H1 (cell line): Measurements from ENCODE around the gene UNC79. TPM values are rescaled to one million over a fixed set of nuclear protein-coding genes. Genes with fewer than 3 reads are reported as not detected.

Source experiments
- CTCF ChIA-PET: fragments of 300-600 bp; sonication (Branson Sonifier 250); formaldehyde crosslinking; loops from one replicate; lab custom pipeline; 2021; ENCODE audit not compliant: partially characterized antibody; lab: Charles Lee
- POLR2A ChIA-PET: fragments of 300-600 bp; sonication (Branson Sonifier 250); formaldehyde crosslinking; loops from one replicate; lab custom pipeline; 2021; ENCODE audit warnings: inconsistent platforms; ENCODE audit not compliant: partially characterized antibody; lab: Charles Lee
- DNase-seq, 2 experiments: peaks; one replicate each; pipeline versions ENCODE4 v3.0.0 to v3.0.0-alpha.2; 2010 to 2022; ENCODE audit warnings: low spot score in 2 of 2, low read depth in 1 of 2, mixed read lengths in 1 of 2
- FAIRE-seq: peaks from 2 replicates; lab custom pipeline; 2011; peaks lifted over from hg19 to GRCh38; lab: Jason Lieb, UNC
- H2AFZ ChIP-seq: 2 replicates; pipeline ENCODE4 v1.8.1; 2012; ENCODE audit warnings: low read length, inconsistent platforms
- H2AK5ac ChIP-seq: 2 replicates; pipeline ENCODE4 v1.6.1; 2013; ENCODE audit warnings: low read depth, low read length
- H2BK120ac ChIP-seq: replicated peaks from 2 replicates; pipeline ENCODE3; 2013; ENCODE audit warnings: low read depth, low read length, inconsistent platforms
- H2BK12ac ChIP-seq: 2 replicates; pipeline ENCODE4 v1.6.1; 2013; ENCODE audit warnings: low read depth, low read length
- H2BK15ac ChIP-seq: 2 replicates; pipeline ENCODE4 v1.6.1; 2013; ENCODE audit warnings: low read length
- H2BK20ac ChIP-seq: 2 replicates; pipeline ENCODE4 v1.6.1; 2013; ENCODE audit warnings: low read length
- H2BK5ac ChIP-seq: 2 replicates; pipeline ENCODE4 v1.6.1; 2013; ENCODE audit warnings: low read depth, low read length
- H3K14ac ChIP-seq: 2 replicates; pipeline ENCODE4 v1.6.1; 2013; ENCODE audit warnings: inconsistent platforms; ENCODE audit not compliant: insufficient read length
- H3K18ac ChIP-seq: 2 replicates; pipeline ENCODE4 v1.6.1; 2013; ENCODE audit warnings: low read length; ENCODE audit errors: extremely low read depth
- H3K23ac ChIP-seq: 2 replicates; pipeline ENCODE4 v1.6.1; 2013; ENCODE audit warnings: inconsistent platforms; ENCODE audit not compliant: insufficient read length
- H3K23me2 ChIP-seq: 2 replicates; pipeline ENCODE4 v1.6.1; 2013; ENCODE audit warnings: low read depth, low read length
- H3K27ac ChIP-seq: 2 replicates; pipeline ENCODE4 v1.6.1; 2011; ENCODE audit warnings: low read depth, low read length, inconsistent platforms
- H3K27me3 ChIP-seq, 4 experiments: replicated peaks in 1 of 4; 1 replicate in 1 of 4; 2 replicates in 3 of 4; pipeline versions ENCODE4 v1.6.1 to v1.8.1; 2011 to 2013; ENCODE audit warnings: low read length in 3 of 4, mild to moderate bottlenecking in 3 of 4, inconsistent platforms in 2 of 4, mixed read lengths in 2 of 4, moderate library complexity in 1 of 4; ENCODE audit not compliant: control insufficient read depth in 3 of 4, insufficient read depth in 3 of 4; ENCODE audit errors: extremely low read depth in 1 of 4
- H3K36me3 ChIP-seq, 4 experiments: 2 replicates each; pipeline versions ENCODE4 v1.6.1 to v1.8.1; 2011 to 2013; ENCODE audit warnings: mild to moderate bottlenecking in 4 of 4, low read length in 3 of 4, moderate library complexity in 2 of 4, control low read depth in 1 of 4, inconsistent platforms in 1 of 4; ENCODE audit not compliant: insufficient read depth in 4 of 4, control insufficient read depth in 2 of 4
- H3K4ac ChIP-seq: replicated peaks from 2 replicates; pipeline ENCODE3; 2013; ENCODE audit warnings: low read length, low read depth, mixed read lengths, inconsistent platforms; ENCODE audit not compliant: insufficient read length
- H3K4me1 ChIP-seq, 4 experiments: replicated peaks in 1 of 4; 1 replicate in 1 of 4; 2 replicates in 3 of 4; pipeline versions ENCODE4 v1.6.1 to v1.8.1; 2011 to 2013; ENCODE audit warnings: low read length in 3 of 4, inconsistent platforms in 2 of 4, mixed read lengths in 1 of 4; ENCODE audit not compliant: insufficient read depth in 4 of 4, control insufficient read depth in 3 of 4
- H3K4me2 ChIP-seq, 2 experiments: 2 replicates each; pipeline versions ENCODE4 v1.6.1 to v1.8.1; 2011 to 2013; ENCODE audit warnings: low read depth in 2 of 2, low read length in 2 of 2, control low read depth in 1 of 2, inconsistent platforms in 1 of 2, mild to moderate bottlenecking in 1 of 2; ENCODE audit not compliant: insufficient read depth in 1 of 2
- H3K4me3 ChIP-seq, 4 experiments: fragments of 200-600, 300-600 bp in 1 of 4; sonication (generic), shearing (Covaris generic), sonication (Bioruptor Twin) in 1 of 4; 2 replicates each; pipeline versions ENCODE4 v1.5.1 to v1.8.1; 2011 to 2016; ENCODE audit warnings: low read length in 4 of 4, low read depth in 3 of 4, control low read depth in 2 of 4, inconsistent platforms in 2 of 4, mild to moderate bottlenecking in 2 of 4, mixed read lengths in 1 of 4, moderate library complexity in 1 of 4; ENCODE audit not compliant: insufficient read depth in 2 of 4; ENCODE audit errors: extremely low read depth in 1 of 4
- H3K56ac ChIP-seq: replicated peaks from 2 replicates; pipeline ENCODE3; 2013; ENCODE audit warnings: low read depth, mild to moderate bottlenecking, mixed read lengths, low read length, inconsistent platforms; ENCODE audit not compliant: insufficient read length
- H3K79me1 ChIP-seq: 2 replicates; pipeline ENCODE4 v1.6.1; 2013; ENCODE audit warnings: low read depth, low read length, control low read depth
- H3K79me2 ChIP-seq, 2 experiments: 2 replicates each; pipeline versions ENCODE4 v1.6.1 to v1.8.1; 2012 to 2013; ENCODE audit warnings: low read length in 2 of 2, mild to moderate bottlenecking in 2 of 2, inconsistent platforms in 1 of 2; ENCODE audit not compliant: insufficient read depth in 2 of 2, control insufficient read depth in 1 of 2
- H3K9ac ChIP-seq, 4 experiments: replicated peaks in 1 of 4; 1 replicate in 1 of 4; 2 replicates in 3 of 4; pipeline versions ENCODE4 v1.6.1 to v1.8.1; 2011 to 2013; ENCODE audit warnings: low read depth in 3 of 4, low read length in 3 of 4, control low read depth in 2 of 4, mild to moderate bottlenecking in 2 of 4, moderate library complexity in 2 of 4, inconsistent platforms in 1 of 4; ENCODE audit errors: extremely low read depth in 1 of 4
- H3K9me3 ChIP-seq, 2 experiments: 2 replicates each; pipeline versions ENCODE4 v1.6.1 to v1.8.1; 2012 to 2013; ENCODE audit warnings: mild to moderate bottlenecking in 2 of 2, moderate library complexity in 2 of 2, control low read depth in 1 of 2, inconsistent platforms in 1 of 2, low read depth in 1 of 2, low read length in 1 of 2, mixed read lengths in 1 of 2; ENCODE audit not compliant: insufficient read depth in 2 of 2
- H4K20me1 ChIP-seq, 2 experiments: replicated peaks in 1 of 2; 2 replicates each; pipeline versions ENCODE3 to v1.8.1; 2011 to 2013; ENCODE audit warnings: inconsistent platforms in 2 of 2, low read length in 2 of 2, mild to moderate bottlenecking in 1 of 2; ENCODE audit not compliant: insufficient read depth in 2 of 2, control insufficient read depth in 1 of 2
- H4K5ac ChIP-seq: 2 replicates; pipeline ENCODE4 v1.6.1; 2013; ENCODE audit warnings: low read length, low read depth, mixed read lengths, inconsistent platforms; ENCODE audit not compliant: insufficient read length
- H4K8ac ChIP-seq: 2 replicates; pipeline ENCODE4 v1.8.0; 2013; ENCODE audit warnings: mild to moderate bottlenecking, moderate library complexity, low read length, inconsistent platforms; ENCODE audit not compliant: insufficient read depth; ENCODE audit errors: extremely low read depth
- H4K91ac ChIP-seq: replicated peaks from 2 replicates; pipeline ENCODE3; 2013; ENCODE audit warnings: low read length, mixed read lengths, inconsistent platforms; ENCODE audit not compliant: insufficient read length
- ATF2 ChIP-seq: IDR thresholded peaks from 2 replicates; pipeline ENCODE4 v1.6.1; 2012; ENCODE audit warnings: low read length, inconsistent platforms
- CEBPB ChIP-seq: IDR thresholded peaks from 2 replicates; pipeline ENCODE4 v1.6.1; 2012; ENCODE audit warnings: low read depth, low read length
- HDAC2 ChIP-seq, 2 experiments: fragments of 300-600 bp in 1 of 2; sonication (generic) in 1 of 2; IDR thresholded peaks; 2 replicates each; pipeline ENCODE4 v1.6.1; 2011 to 2012; ENCODE audit warnings: low read depth in 2 of 2, low read length in 2 of 2, mild to moderate bottlenecking in 2 of 2, moderate library complexity in 2 of 2, borderline replicate concordance in 1 of 2, inconsistent platforms in 1 of 2
- POLR2AphosphoS5 ChIP-seq: IDR thresholded peaks from 2 replicates; pipeline ENCODE4 v1.6.1; 2011; ENCODE audit warnings: low read depth, low read length
- SAP30 ChIP-seq: fragments of 300-600 bp; sonication (generic); IDR thresholded peaks from 2 replicates; pipeline ENCODE4 v1.7.1; 2012; ENCODE audit warnings: low read length, moderate library complexity, mild to moderate bottlenecking, inconsistent platforms; ENCODE audit not compliant: insufficient read depth, insufficient replicate concordance
- SP2 ChIP-seq: IDR thresholded peaks from 2 replicates; pipeline ENCODE4 v1.6.1; 2012; ENCODE audit warnings: mild to moderate bottlenecking, low read length, inconsistent platforms
- WGBS, 2 experiments: shearing (Covaris generic) in 1 of 2; methylation state at CpG; one replicate each; pipeline versions ENCODE4 v1.1.6 to v1.1.7; 2013 to 2015; ENCODE audit warnings: low lambda C conversion rate in 2 of 2, mixed read lengths in 2 of 2, inconsistent platforms in 1 of 2, low coverage in 1 of 2, missing lambda C conversion rate in 1 of 2; ENCODE audit not compliant: insufficient replicate concordance in 2 of 2, insufficient coverage in 1 of 2, insufficient read length in 1 of 2; ENCODE audit errors: extremely low coverage in 1 of 2, missing lambda C conversion rate in 1 of 2; 5-methylcytosine and 5-hydroxymethylcytosine counted together
- polyA plus RNA-seq, 7 experiments: library from polyadenylated mRNA; depleted of rRNA in 3 of 7; stranded (reverse) in 5 of 7; unstranded in 2 of 7; fragments of >200 nt in 5 of 7; fragments of 200-250 nt in 2 of 7; gene quantifications; 1 replicate in 5 of 7; 2 replicates in 1 of 7; 4 replicates in 1 of 7; pipeline versions ENCODE4 v1.2.1 to v1.2.3, GENCODE V29; 2011 to 2013; ENCODE audit warnings: missing spikeins in 2 of 7, mixed read lengths in 2 of 7
- total RNA-seq: library from RNA; stranded (reverse); fragmentation: NEBNext Ultra II Directional; extraction: Animal tissue kit (Norgen Biotek cat#: 25700); gene quantifications from 2 replicates; pipeline ENCODE4 v1.2.1, GENCODE V29; 2021

Gene UNC79
- total and polyA plus RNA-seq, 2 of the 8 experiments (the other 6 are each of a cell fraction or from before 2014, with no cell fraction given): 1.8 to 2.3 TPM

DNA sequence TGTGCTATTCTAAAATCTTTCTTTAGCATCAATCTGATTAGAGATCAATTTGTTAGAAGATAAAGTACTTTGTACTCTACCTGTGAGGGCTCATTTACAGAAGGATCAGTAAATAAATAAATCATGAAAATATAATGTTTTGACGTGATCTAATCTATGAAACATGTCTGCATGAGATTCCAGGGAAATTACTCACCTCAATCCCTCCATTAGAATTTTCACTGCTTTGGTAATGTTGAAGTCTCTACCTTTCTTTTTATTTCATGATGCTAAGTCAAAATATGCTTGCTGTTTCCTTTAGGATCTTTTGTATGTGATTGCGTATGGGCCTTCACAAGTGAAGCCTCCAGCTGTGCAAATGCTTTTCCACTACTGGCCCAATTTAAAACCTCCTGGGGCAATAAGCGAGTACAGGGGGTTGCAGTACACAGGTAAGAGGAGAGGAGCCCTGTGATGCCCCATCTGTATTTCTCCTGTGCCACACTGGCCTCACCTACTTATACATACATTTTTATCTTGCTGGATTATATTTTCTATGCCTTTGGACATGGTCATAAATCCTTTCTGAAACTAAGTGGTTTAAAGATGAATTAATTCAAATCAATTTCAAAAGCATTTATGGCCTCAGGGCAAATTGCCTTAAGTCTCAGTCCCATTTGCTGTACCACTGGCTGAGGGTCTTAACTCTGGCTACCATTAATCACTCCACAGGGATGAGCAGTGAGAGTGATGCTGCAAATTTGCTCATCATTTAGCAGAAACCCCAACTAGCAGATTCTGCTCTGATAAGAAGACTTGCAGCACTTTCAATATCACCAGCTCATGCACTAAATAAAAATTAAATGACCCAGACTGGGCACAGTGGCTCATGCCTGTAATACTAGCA lies 66.4 kb downstream of the UNC79 start:
- H3K79me1 ChIP-seq: no peaks in the 10 kb centered on the region
- no peaks in the 10 kb centered on the region for H3K79me2 ChIP-seq
- H3K4ac ChIP-seq: no peak overlapping the region
- no peak overlapping the region for H3K4me3 ChIP-seq
- H2BK20ac ChIP-seq: no peak overlapping the region
- no peak overlapping the region for H3K9ac ChIP-seq
- H3K27me3 ChIP-seq: no peaks in the 10 kb centered on the region
- DNase-seq: no peak
- no peak for FAIRE-seq
- WGBS, 2 experiments: 88% methylated on average over 3 of the region's 3 CpGs; no CpG with 5 or more reads in 1 of the 2 experiments
- H2BK120ac ChIP-seq: no peak overlapping the region
- no peak overlapping the region for H3K18ac ChIP-seq
- POLR2A ChIA-PET: no interaction called here
- no peak overlapping the region for H3K56ac ChIP-seq
- H3K36me3 ChIP-seq: no peaks in the 10 kb centered on the region
- H3K9me3 ChIP-seq: no peaks in the 10 kb centered on the region
- H2BK12ac ChIP-seq: no peak overlapping the region
- H4K20me1 ChIP-seq: no peaks in the 10 kb centered on the region
- no peak overlapping the region for H2AK5ac ChIP-seq
- H3K14ac ChIP-seq: no peak overlapping the region
- no peak overlapping the region for H3K4me2 ChIP-seq
- no peak overlapping the region for H4K91ac ChIP-seq
- no peak overlapping the region for H2BK15ac ChIP-seq
- no peak overlapping the region for H4K8ac ChIP-seq
- no peaks in the 10 kb centered on the region for H3K23me2 ChIP-seq
- H3K27ac ChIP-seq: no peak overlapping the region
- no peak overlapping the region for H2BK5ac ChIP-seq
- H3K23ac ChIP-seq: no peak overlapping the region
- H3K4me1 ChIP-seq: no peaks in the 10 kb centered on the region
- no peak overlapping the region for H2AFZ ChIP-seq
- H4K5ac ChIP-seq: no peak overlapping the region
- CTCF ChIA-PET: no interaction called here
- TF ChIP-seq SP2 (no peak), ATF2 (no peak), SAP30 (no peak), POLR2AphosphoS5 (no peak), HDAC2 (IDR thresholded peaks at IDR 0.05; ENCODE audit: borderline replicate concordance in 1 of 2, low read depth in 2 of 2, low read length in 2 of 2) (no peak), CEBPB (no peak)
